H1 (cell line): ENCODE data around the gene PC. TPM values are rescaled to one million over a fixed set of nuclear protein-coding genes. Genes with fewer than 3 reads are reported as not detected.

ENCODE experiments used
- CTCF ChIA-PET: fragments of 300-600 bp; sonication (Branson Sonifier 250); formaldehyde crosslinking; loops from one replicate; lab custom pipeline; 2021; ENCODE audit not compliant: partially characterized antibody; lab: Charles Lee
- POLR2A ChIA-PET: fragments of 300-600 bp; sonication (Branson Sonifier 250); formaldehyde crosslinking; loops from one replicate; lab custom pipeline; 2021; ENCODE audit warnings: inconsistent platforms; ENCODE audit not compliant: partially characterized antibody; lab: Charles Lee
- DNase-seq, 2 experiments: peaks; one replicate each; pipeline versions ENCODE4 v3.0.0 to v3.0.0-alpha.2; 2010 to 2022; ENCODE audit warnings: low spot score in 2 of 2, low read depth in 1 of 2, mixed read lengths in 1 of 2
- FAIRE-seq: peaks from 2 replicates; lab custom pipeline; 2011; peaks lifted over from hg19 to GRCh38; lab: Jason Lieb, UNC
- H2AFZ ChIP-seq: 2 replicates; pipeline ENCODE4 v1.8.1; 2012; ENCODE audit warnings: low read length, inconsistent platforms
- H2AK5ac ChIP-seq: 2 replicates; pipeline ENCODE4 v1.6.1; 2013; ENCODE audit warnings: low read depth, low read length
- H2BK120ac ChIP-seq: replicated peaks from 2 replicates; pipeline ENCODE3; 2013; ENCODE audit warnings: low read depth, low read length, inconsistent platforms
- H2BK12ac ChIP-seq: 2 replicates; pipeline ENCODE4 v1.6.1; 2013; ENCODE audit warnings: low read depth, low read length
- H2BK15ac ChIP-seq: 2 replicates; pipeline ENCODE4 v1.6.1; 2013; ENCODE audit warnings: low read length
- H2BK20ac ChIP-seq: 2 replicates; pipeline ENCODE4 v1.6.1; 2013; ENCODE audit warnings: low read length
- H2BK5ac ChIP-seq: 2 replicates; pipeline ENCODE4 v1.6.1; 2013; ENCODE audit warnings: low read depth, low read length
- H3K14ac ChIP-seq: 2 replicates; pipeline ENCODE4 v1.6.1; 2013; ENCODE audit warnings: inconsistent platforms; ENCODE audit not compliant: insufficient read length
- H3K18ac ChIP-seq: 2 replicates; pipeline ENCODE4 v1.6.1; 2013; ENCODE audit warnings: low read length; ENCODE audit errors: extremely low read depth
- H3K23ac ChIP-seq: 2 replicates; pipeline ENCODE4 v1.6.1; 2013; ENCODE audit warnings: inconsistent platforms; ENCODE audit not compliant: insufficient read length
- H3K23me2 ChIP-seq: 2 replicates; pipeline ENCODE4 v1.6.1; 2013; ENCODE audit warnings: low read depth, low read length
- H3K27ac ChIP-seq: 2 replicates; pipeline ENCODE4 v1.6.1; 2011; ENCODE audit warnings: low read depth, low read length, inconsistent platforms
- H3K27me3 ChIP-seq, 4 experiments: replicated peaks in 1 of 4; 1 replicate in 1 of 4; 2 replicates in 3 of 4; pipeline versions ENCODE4 v1.6.1 to v1.8.1; 2011 to 2013; ENCODE audit warnings: low read length in 3 of 4, mild to moderate bottlenecking in 3 of 4, inconsistent platforms in 2 of 4, mixed read lengths in 2 of 4, moderate library complexity in 1 of 4; ENCODE audit not compliant: control insufficient read depth in 3 of 4, insufficient read depth in 3 of 4; ENCODE audit errors: extremely low read depth in 1 of 4
- H3K36me3 ChIP-seq, 4 experiments: 2 replicates each; pipeline versions ENCODE4 v1.6.1 to v1.8.1; 2011 to 2013; ENCODE audit warnings: mild to moderate bottlenecking in 4 of 4, low read length in 3 of 4, moderate library complexity in 2 of 4, control low read depth in 1 of 4, inconsistent platforms in 1 of 4; ENCODE audit not compliant: insufficient read depth in 4 of 4, control insufficient read depth in 2 of 4
- H3K4ac ChIP-seq: replicated peaks from 2 replicates; pipeline ENCODE3; 2013; ENCODE audit warnings: low read length, low read depth, mixed read lengths, inconsistent platforms; ENCODE audit not compliant: insufficient read length
- H3K4me1 ChIP-seq, 4 experiments: replicated peaks in 1 of 4; 1 replicate in 1 of 4; 2 replicates in 3 of 4; pipeline versions ENCODE4 v1.6.1 to v1.8.1; 2011 to 2013; ENCODE audit warnings: low read length in 3 of 4, inconsistent platforms in 2 of 4, mixed read lengths in 1 of 4; ENCODE audit not compliant: insufficient read depth in 4 of 4, control insufficient read depth in 3 of 4
- H3K4me2 ChIP-seq, 2 experiments: 2 replicates each; pipeline versions ENCODE4 v1.6.1 to v1.8.1; 2011 to 2013; ENCODE audit warnings: low read depth in 2 of 2, low read length in 2 of 2, control low read depth in 1 of 2, inconsistent platforms in 1 of 2, mild to moderate bottlenecking in 1 of 2; ENCODE audit not compliant: insufficient read depth in 1 of 2
- H3K4me3 ChIP-seq, 4 experiments: fragments of 200-600, 300-600 bp in 1 of 4; sonication (generic), shearing (Covaris generic), sonication (Bioruptor Twin) in 1 of 4; 2 replicates each; pipeline versions ENCODE4 v1.5.1 to v1.8.1; 2011 to 2016; ENCODE audit warnings: low read length in 4 of 4, low read depth in 3 of 4, control low read depth in 2 of 4, inconsistent platforms in 2 of 4, mild to moderate bottlenecking in 2 of 4, mixed read lengths in 1 of 4, moderate library complexity in 1 of 4; ENCODE audit not compliant: insufficient read depth in 2 of 4; ENCODE audit errors: extremely low read depth in 1 of 4
- H3K56ac ChIP-seq: replicated peaks from 2 replicates; pipeline ENCODE3; 2013; ENCODE audit warnings: low read depth, mild to moderate bottlenecking, mixed read lengths, low read length, inconsistent platforms; ENCODE audit not compliant: insufficient read length
- H3K79me1 ChIP-seq: 2 replicates; pipeline ENCODE4 v1.6.1; 2013; ENCODE audit warnings: low read depth, low read length, control low read depth
- H3K79me2 ChIP-seq, 2 experiments: 2 replicates each; pipeline versions ENCODE4 v1.6.1 to v1.8.1; 2012 to 2013; ENCODE audit warnings: low read length in 2 of 2, mild to moderate bottlenecking in 2 of 2, inconsistent platforms in 1 of 2; ENCODE audit not compliant: insufficient read depth in 2 of 2, control insufficient read depth in 1 of 2
- H3K9ac ChIP-seq, 4 experiments: replicated peaks in 1 of 4; 1 replicate in 1 of 4; 2 replicates in 3 of 4; pipeline versions ENCODE4 v1.6.1 to v1.8.1; 2011 to 2013; ENCODE audit warnings: low read depth in 3 of 4, low read length in 3 of 4, control low read depth in 2 of 4, mild to moderate bottlenecking in 2 of 4, moderate library complexity in 2 of 4, inconsistent platforms in 1 of 4; ENCODE audit errors: extremely low read depth in 1 of 4
- H3K9me3 ChIP-seq, 2 experiments: 2 replicates each; pipeline versions ENCODE4 v1.6.1 to v1.8.1; 2012 to 2013; ENCODE audit warnings: mild to moderate bottlenecking in 2 of 2, moderate library complexity in 2 of 2, control low read depth in 1 of 2, inconsistent platforms in 1 of 2, low read depth in 1 of 2, low read length in 1 of 2, mixed read lengths in 1 of 2; ENCODE audit not compliant: insufficient read depth in 2 of 2
- H4K20me1 ChIP-seq, 2 experiments: replicated peaks in 1 of 2; 2 replicates each; pipeline versions ENCODE3 to v1.8.1; 2011 to 2013; ENCODE audit warnings: inconsistent platforms in 2 of 2, low read length in 2 of 2, mild to moderate bottlenecking in 1 of 2; ENCODE audit not compliant: insufficient read depth in 2 of 2, control insufficient read depth in 1 of 2
- H4K5ac ChIP-seq: 2 replicates; pipeline ENCODE4 v1.6.1; 2013; ENCODE audit warnings: low read length, low read depth, mixed read lengths, inconsistent platforms; ENCODE audit not compliant: insufficient read length
- H4K8ac ChIP-seq: 2 replicates; pipeline ENCODE4 v1.8.0; 2013; ENCODE audit warnings: mild to moderate bottlenecking, moderate library complexity, low read length, inconsistent platforms; ENCODE audit not compliant: insufficient read depth; ENCODE audit errors: extremely low read depth
- H4K91ac ChIP-seq: replicated peaks from 2 replicates; pipeline ENCODE3; 2013; ENCODE audit warnings: low read length, mixed read lengths, inconsistent platforms; ENCODE audit not compliant: insufficient read length
- BACH1 ChIP-seq: IDR thresholded peaks from 2 replicates; pipeline ENCODE4 v1.6.1; 2012; ENCODE audit warnings: low read length, improper control_type of control experiment
- BCL11A ChIP-seq, 2 experiments: IDR thresholded peaks; one replicate each; pipeline ENCODE4 v1.6.1; 2011; ENCODE audit warnings: low read depth in 2 of 2, low read length in 2 of 2, mild to moderate bottlenecking in 2 of 2
- GABPA ChIP-seq: IDR thresholded peaks from 2 replicates; pipeline ENCODE4 v1.6.1; 2011; ENCODE audit warnings: mild to moderate bottlenecking, low read length, moderate library complexity, borderline replicate concordance; ENCODE audit not compliant: insufficient read depth
- GTF2F1 ChIP-seq: IDR thresholded peaks from 2 replicates; pipeline ENCODE4 v1.6.1; 2012; ENCODE audit warnings: low read depth, low read length, improper control_type of control experiment, borderline replicate concordance
- HDAC2 ChIP-seq, 2 experiments: fragments of 300-600 bp in 1 of 2; sonication (generic) in 1 of 2; IDR thresholded peaks; 2 replicates each; pipeline ENCODE4 v1.6.1; 2011 to 2012; ENCODE audit warnings: low read depth in 2 of 2, low read length in 2 of 2, mild to moderate bottlenecking in 2 of 2, moderate library complexity in 2 of 2, borderline replicate concordance in 1 of 2, inconsistent platforms in 1 of 2
- KDM4A ChIP-seq: IDR thresholded peaks from one replicate; pipeline ENCODE4 v1.7.1; 2012; ENCODE audit warnings: low read depth, mild to moderate bottlenecking, moderate library complexity, low read length, inconsistent platforms; ENCODE audit not compliant: severe bottlenecking
- RBBP5 ChIP-seq: IDR thresholded peaks from 2 replicates; pipeline ENCODE4 v1.7.1; 2012; ENCODE audit warnings: low read depth, mild to moderate bottlenecking, inconsistent platforms, low read length, moderate library complexity, borderline replicate concordance
- RXRA ChIP-seq: IDR thresholded peaks from 2 replicates; pipeline ENCODE4 v1.6.1; 2011; ENCODE audit warnings: low read depth, mild to moderate bottlenecking, low read length, moderate library complexity; ENCODE audit not compliant: insufficient read depth
- SIX5 ChIP-seq: IDR thresholded peaks from 2 replicates; pipeline ENCODE4 v1.6.1; 2011; ENCODE audit warnings: mild to moderate bottlenecking, low read depth, low read length
- SP1 ChIP-seq: IDR thresholded peaks from 2 replicates; pipeline ENCODE4 v1.6.1; 2011; ENCODE audit warnings: low read depth, low read length
- SUZ12 ChIP-seq: fragments of 200-600 bp; sonication (generic); IDR thresholded peaks from 2 replicates; pipeline ENCODE4 v1.6.1; 2012; ENCODE audit warnings: mild to moderate bottlenecking, inconsistent platforms, low read length, moderate library complexity, mixed read lengths
- YY1 ChIP-seq: IDR thresholded peaks from 2 replicates; pipeline ENCODE4 v1.6.1; 2011; ENCODE audit warnings: low read depth, mild to moderate bottlenecking, low read length
- WGBS, 2 experiments: shearing (Covaris generic) in 1 of 2; methylation state at CpG; one replicate each; pipeline versions ENCODE4 v1.1.6 to v1.1.7; 2013 to 2015; ENCODE audit warnings: low lambda C conversion rate in 2 of 2, mixed read lengths in 2 of 2, inconsistent platforms in 1 of 2, low coverage in 1 of 2, missing lambda C conversion rate in 1 of 2; ENCODE audit not compliant: insufficient replicate concordance in 2 of 2, insufficient coverage in 1 of 2, insufficient read length in 1 of 2; ENCODE audit errors: extremely low coverage in 1 of 2, missing lambda C conversion rate in 1 of 2; 5-methylcytosine and 5-hydroxymethylcytosine counted together
- polyA plus RNA-seq, 7 experiments: library from polyadenylated mRNA; depleted of rRNA in 3 of 7; stranded (reverse) in 5 of 7; unstranded in 2 of 7; fragments of >200 nt in 5 of 7; fragments of 200-250 nt in 2 of 7; gene quantifications; 1 replicate in 5 of 7; 2 replicates in 1 of 7; 4 replicates in 1 of 7; pipeline versions ENCODE4 v1.2.1 to v1.2.3, GENCODE V29; 2011 to 2013; ENCODE audit warnings: missing spikeins in 2 of 7, mixed read lengths in 2 of 7
- total RNA-seq: library from RNA; stranded (reverse); fragmentation: NEBNext Ultra II Directional; extraction: Animal tissue kit (Norgen Biotek cat#: 25700); gene quantifications from 2 replicates; pipeline ENCODE4 v1.2.1, GENCODE V29; 2021
- TF ChIP-seq, protein P1 (sequence below): IDR thresholded peaks from 2 replicates; pipeline ENCODE4 v1.6.1; 2012; ENCODE audit warnings: inconsistent platforms

Gene PC
- total and polyA plus RNA-seq, 2 of the 8 experiments (the other 6 are each of a cell fraction or from before 2014, with no cell fraction given), result 11.5 to 27.5 TPM

DNA sequence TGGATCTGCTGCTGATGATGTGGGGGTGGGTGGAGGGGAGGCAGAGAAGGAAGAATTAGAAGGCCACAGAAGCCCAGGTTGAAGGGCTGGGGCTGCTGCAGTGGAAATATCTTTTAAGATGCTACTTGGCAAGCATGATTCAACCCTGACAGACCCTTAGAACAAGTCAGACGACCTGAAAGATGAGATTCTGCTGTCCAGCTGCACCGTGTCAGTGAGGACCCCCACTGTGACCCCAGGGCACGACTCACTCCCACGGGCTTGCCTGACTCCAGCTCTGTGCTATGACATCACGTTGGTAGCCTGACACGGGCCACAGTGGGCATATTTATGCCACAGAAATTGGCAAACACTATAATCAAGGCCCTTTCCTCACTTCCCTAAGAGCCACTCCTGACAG lies 65.3 kb downstream of the PC start:
- DNase-seq (no peak), FAIRE-seq (no peak)
- H3K79me1 ChIP-seq, result no peaks in the 10 kb centered on the region
- H3K23ac ChIP-seq, result no peak overlapping the region
- no peak overlapping the region for H3K4ac ChIP-seq
- H3K27ac ChIP-seq, result no peak overlapping the region
- no peaks in the 10 kb centered on the region for H3K23me2 ChIP-seq
- no peak overlapping the region; the same call in 1 of the 2 replicates for H2BK12ac ChIP-seq
- H3K4me3 ChIP-seq, result no peak overlapping the region
- CTCF ChIA-PET, result interaction anchor here (0.7 to 6.4 kb wide), 3 partner anchors 11 to 23 kb away, joined by 3 to 50 read pairs (median 10); no protein-coding TSS in a partner anchor
- no peak overlapping the region for H2BK15ac ChIP-seq
- H4K5ac ChIP-seq, result no peak overlapping the region
- H2AFZ ChIP-seq, result no peak overlapping the region
- H3K18ac ChIP-seq, result no peak overlapping the region
- no peak overlapping the region for H2BK120ac ChIP-seq
- no peak overlapping the region for H3K9ac ChIP-seq
- H3K4me2 ChIP-seq, result no peak overlapping the region
- no peak overlapping the region for H4K8ac ChIP-seq
- POLR2A ChIA-PET, result interaction anchor here (0.5 to 1.2 kb wide), 2 partner anchors 9 to 235 kb away, joined by 3 read pairs; no protein-coding TSS in a partner anchor
- H2BK20ac ChIP-seq, result no peak overlapping the region
- no peak overlapping the region for H3K56ac ChIP-seq
- no peak overlapping the region for H4K91ac ChIP-seq
- H3K27me3 ChIP-seq, result no peaks in the 10 kb centered on the region
- H3K4me1 ChIP-seq, result peaks cover 0 to 9% (median 4%) of the 10 kb centered on the region in 4 experiments; a peak in 5 of 7 replicates
- H3K14ac ChIP-seq, result no peak overlapping the region
- H3K9me3 ChIP-seq, result no peaks in the 10 kb centered on the region
- no peaks in the 10 kb centered on the region for H4K20me1 ChIP-seq
- WGBS, 2 experiments, result 77% methylated on average over 6 of the region's 6 CpGs; no CpG with 5 or more reads in 1 of the 2 experiments
- H2AK5ac ChIP-seq, result no peak overlapping the region
- H3K36me3 ChIP-seq, result no peaks in the 10 kb centered on the region
- H2BK5ac ChIP-seq, result no peak overlapping the region
- no peaks in the 10 kb centered on the region for H3K79me2 ChIP-seq
- no peak for TF ChIP-seq SIX5
- no peak for TF ChIP-seq RBBP5
- TF ChIP-seq, protein P1, sequence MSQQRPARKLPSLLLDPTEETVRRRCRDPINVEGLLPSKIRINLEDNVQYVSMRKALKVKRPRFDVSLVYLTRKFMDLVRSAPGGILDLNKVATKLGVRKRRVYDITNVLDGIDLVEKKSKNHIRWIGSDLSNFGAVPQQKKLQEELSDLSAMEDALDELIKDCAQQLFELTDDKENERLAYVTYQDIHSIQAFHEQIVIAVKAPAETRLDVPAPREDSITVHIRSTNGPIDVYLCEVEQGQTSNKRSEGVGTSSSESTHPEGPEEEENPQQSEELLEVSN, result no peak
- no peak for TF ChIP-seq SUZ12
- no peak for TF ChIP-seq BACH1
- no peak for TF ChIP-seq GTF2F1
- no peak for TF ChIP-seq HDAC2 (IDR thresholded peaks at IDR 0.05; ENCODE audit: borderline replicate concordance in 1 of 2, low read depth in 2 of 2, low read length in 2 of 2)
- TF ChIP-seq YY1, result no peak
- no peak for TF ChIP-seq GABPA
- TF ChIP-seq BCL11A (IDR thresholded peaks at IDR 0.05; ENCODE audit: low read depth in 2 of 2, low read length in 2 of 2), result no peak
- TF ChIP-seq KDM4A, result no peak
- TF ChIP-seq RXRA, result no peak
- no peak for TF ChIP-seq SP1
